ENCODE measurements around the gene HSPA4L.

HSPA4L gene

GRCh38 chr4:127771535-127772275, 10.4 kb upstream of the HSPA4L start:
- no peaks in the 10 kb centered on the region for H3K4me1 ChIP-seq (ENCODE audit: control insufficient read depth in 1 of 2, insufficient read depth in 2 of 2, low read length in 2 of 2)
- H3K27ac ChIP-seq (ENCODE audit: low read depth, low read length): no peak overlapping the region
- no peaks in the 10 kb centered on the region for H3K36me3 ChIP-seq (ENCODE audit: control insufficient read depth in 1 of 2, insufficient read depth in 2 of 2, low read length in 2 of 2)
- H3K27me3 ChIP-seq (ENCODE audit: control insufficient read depth in 1 of 2, insufficient read depth in 2 of 2, low read length in 2 of 2): no peaks in the 10 kb centered on the region
- no peak overlapping the region for H3K9ac ChIP-seq (ENCODE audit: low read depth in 1 of 2, low read length in 2 of 2)
- H3K9me3 ChIP-seq (ENCODE audit: control insufficient read depth in 1 of 2, low read length in 2 of 2): no peaks in the 10 kb centered on the region
- no peak overlapping the region for H3K4me3 ChIP-seq (ENCODE audit: low read depth in 1 of 2, low read length in 2 of 2)

GRCh38 chr4:127772769-127773671, 9.1 kb upstream of the HSPA4L start:
- no peaks in the 10 kb centered on the region for H3K9me3 ChIP-seq (ENCODE audit: control insufficient read depth in 1 of 2, low read length in 2 of 2)
- no peaks in the 10 kb centered on the region for H3K27me3 ChIP-seq (ENCODE audit: control insufficient read depth in 1 of 2, insufficient read depth in 2 of 2, low read length in 2 of 2)
- no peak overlapping the region for H3K4me3 ChIP-seq (ENCODE audit: low read depth in 1 of 2, low read length in 2 of 2)
- H3K27ac ChIP-seq (ENCODE audit: low read depth, low read length): no peak overlapping the region
- H3K4me1 ChIP-seq (ENCODE audit: control insufficient read depth in 1 of 2, insufficient read depth in 2 of 2, low read length in 2 of 2): no peaks in the 10 kb centered on the region
- H3K9ac ChIP-seq (ENCODE audit: low read depth in 1 of 2, low read length in 2 of 2): no peak overlapping the region
- H3K36me3 ChIP-seq (ENCODE audit: control insufficient read depth in 1 of 2, insufficient read depth in 2 of 2, low read length in 2 of 2): no peaks in the 10 kb centered on the region

- Histone ChIP-seq H3K27ac (ENCODE audit: low read depth, low read length) (no peak overlapping the region), H3K36me3 (ENCODE audit: control insufficient read depth in 1 of 2, insufficient read depth in 2 of 2, low read length in 2 of 2) (no peaks in the 10 kb centered on the region), H3K27me3 (ENCODE audit: control insufficient read depth in 1 of 2, insufficient read depth in 2 of 2, low read length in 2 of 2) (peaks cover 0 to 1% of the 10 kb centered on the region in 2 donors), H3K4me1 (ENCODE audit: control insufficient read depth in 1 of 2, insufficient read depth in 2 of 2, low read length in 2 of 2) (no peaks in the 10 kb centered on the region), H3K4me3 (ENCODE audit: low read depth in 1 of 2, low read length in 2 of 2) (no peak overlapping the region), H3K9me3 (ENCODE audit: control insufficient read depth in 1 of 2, low read length in 2 of 2) (no peaks in the 10 kb centered on the region), H3K9ac (ENCODE audit: low read depth in 1 of 2, low read length in 2 of 2) (no peak overlapping the region)
Observed at GRCh38 chr4:127775843-127776242, 6.3 kb upstream of the HSPA4L start.

GRCh38 chr4:127776620-127777019, 5.5 kb upstream of the HSPA4L start:
- no peaks in the 10 kb centered on the region for H3K36me3 ChIP-seq (ENCODE audit: control insufficient read depth in 1 of 2, insufficient read depth in 2 of 2, low read length in 2 of 2)
- peaks cover 0 to 4% of the 10 kb centered on the region in 2 donors for H3K4me1 ChIP-seq (ENCODE audit: control insufficient read depth in 1 of 2, insufficient read depth in 2 of 2, low read length in 2 of 2)
- H3K9ac ChIP-seq (ENCODE audit: low read depth in 1 of 2, low read length in 2 of 2): no peak overlapping the region
- H3K27me3 ChIP-seq (ENCODE audit: control insufficient read depth in 1 of 2, insufficient read depth in 2 of 2, low read length in 2 of 2): peaks cover 0 to 7% of the 10 kb centered on the region in 2 donors
- H3K9me3 ChIP-seq (ENCODE audit: control insufficient read depth in 1 of 2, low read length in 2 of 2): no peaks in the 10 kb centered on the region
- no peak overlapping the region for H3K27ac ChIP-seq (ENCODE audit: low read depth, low read length)
- no peak overlapping the region for H3K4me3 ChIP-seq (ENCODE audit: low read depth in 1 of 2, low read length in 2 of 2)

GRCh38 chr4:127777487-127777886, 4.6 kb upstream of the HSPA4L start:
- Histone ChIP-seq H3K9ac (ENCODE audit: low read depth in 1 of 2, low read length in 2 of 2) (no peak overlapping the region), H3K36me3 (ENCODE audit: control insufficient read depth in 1 of 2, insufficient read depth in 2 of 2, low read length in 2 of 2) (no peaks in the 10 kb centered on the region), H3K27ac (ENCODE audit: low read depth, low read length) (no peak overlapping the region), H3K9me3 (ENCODE audit: control insufficient read depth in 1 of 2, low read length in 2 of 2) (no peaks in the 10 kb centered on the region), H3K4me1 (ENCODE audit: control insufficient read depth in 1 of 2, insufficient read depth in 2 of 2, low read length in 2 of 2) (peaks cover 0 to 4% of the 10 kb centered on the region in 2 donors), H3K27me3 (ENCODE audit: control insufficient read depth in 1 of 2, insufficient read depth in 2 of 2, low read length in 2 of 2) (peaks cover 2 to 7% of the 10 kb centered on the region in 2 donors), H3K4me3 (ENCODE audit: low read depth in 1 of 2, low read length in 2 of 2) (no peak overlapping the region)

GRCh38 chr4:127778102-127778501, 4.0 kb upstream of the HSPA4L start:
- no peak overlapping the region for H3K4me3 ChIP-seq (ENCODE audit: low read depth in 1 of 2, low read length in 2 of 2)
- peaks cover 0 to 4% of the 10 kb centered on the region in 2 donors for H3K4me1 ChIP-seq (ENCODE audit: control insufficient read depth in 1 of 2, insufficient read depth in 2 of 2, low read length in 2 of 2)
- no peaks in the 10 kb centered on the region for H3K9me3 ChIP-seq (ENCODE audit: control insufficient read depth in 1 of 2, low read length in 2 of 2)
- H3K36me3 ChIP-seq (ENCODE audit: control insufficient read depth in 1 of 2, insufficient read depth in 2 of 2, low read length in 2 of 2): no peaks in the 10 kb centered on the region
- H3K27ac ChIP-seq (ENCODE audit: low read depth, low read length): no peak overlapping the region
- H3K27me3 ChIP-seq (ENCODE audit: control insufficient read depth in 1 of 2, insufficient read depth in 2 of 2, low read length in 2 of 2): peaks cover 4 to 7% of the 10 kb centered on the region in 2 donors
- no peak overlapping the region for H3K9ac ChIP-seq (ENCODE audit: low read depth in 1 of 2, low read length in 2 of 2)

GRCh38 chr4:127780598-127780997, 1.5 kb upstream of the HSPA4L start:
- Histone ChIP-seq H3K27ac (ENCODE audit: low read depth, low read length) (no peak overlapping the region), H3K9ac (ENCODE audit: low read depth in 1 of 2, low read length in 2 of 2) (no peak overlapping the region), H3K4me1 (ENCODE audit: control insufficient read depth in 1 of 2, insufficient read depth in 2 of 2, low read length in 2 of 2) (peaks cover 0 to 4% of the 10 kb centered on the region in 2 donors), H3K27me3 (ENCODE audit: control insufficient read depth in 1 of 2, insufficient read depth in 2 of 2, low read length in 2 of 2) (peaks cover 4 to 7% of the 10 kb centered on the region in 2 donors), H3K9me3 (ENCODE audit: control insufficient read depth in 1 of 2, low read length in 2 of 2) (no peaks in the 10 kb centered on the region), H3K4me3 (ENCODE audit: low read depth in 1 of 2, low read length in 2 of 2) (no peak overlapping the region), H3K36me3 (ENCODE audit: control insufficient read depth in 1 of 2, insufficient read depth in 2 of 2, low read length in 2 of 2) (no peaks in the 10 kb centered on the region)

- Histone ChIP-seq H3K9ac (ENCODE audit: low read depth in 1 of 2, low read length in 2 of 2) (peak overlapping the region; percentile 57 to 78), H3K4me3 (ENCODE audit: low read depth in 1 of 2, low read length in 2 of 2) (peak overlapping the region; percentile 87 to 97), H3K36me3 (ENCODE audit: control insufficient read depth in 1 of 2, insufficient read depth in 2 of 2, low read length in 2 of 2) (no peaks in the 10 kb centered on the region), H3K4me1 (ENCODE audit: control insufficient read depth in 1 of 2, insufficient read depth in 2 of 2, low read length in 2 of 2) (peaks cover 0 to 4% of the 10 kb centered on the region in 2 donors), H3K27me3 (ENCODE audit: control insufficient read depth in 1 of 2, insufficient read depth in 2 of 2, low read length in 2 of 2) (peaks cover 4 to 7% of the 10 kb centered on the region in 2 donors), H3K9me3 (ENCODE audit: control insufficient read depth in 1 of 2, low read length in 2 of 2) (no peaks in the 10 kb centered on the region), H3K27ac (ENCODE audit: low read depth, low read length) (peak overlapping the region; percentile 72)
Observed at GRCh38 chr4:127781300-127782024, 660 bp upstream of the HSPA4L start.

GRCh38 chr4:127782025-127782274, 172 bp upstream of the HSPA4L start:
- Histone ChIP-seq H3K36me3 (ENCODE audit: control insufficient read depth in 1 of 2, insufficient read depth in 2 of 2, low read length in 2 of 2) (no peaks in the 10 kb centered on the region), H3K4me1 (ENCODE audit: control insufficient read depth in 1 of 2, insufficient read depth in 2 of 2, low read length in 2 of 2) (peaks cover 0 to 4% of the 10 kb centered on the region in 2 donors), H3K27ac (ENCODE audit: low read depth, low read length) (peak overlapping the region; percentile 72), H3K4me3 (ENCODE audit: low read depth in 1 of 2, low read length in 2 of 2) (peak overlapping the region; percentile 87 to 97), H3K9ac (ENCODE audit: low read depth in 1 of 2, low read length in 2 of 2) (peak overlapping the region; percentile 78 to 99), H3K9me3 (ENCODE audit: control insufficient read depth in 1 of 2, low read length in 2 of 2) (no peaks in the 10 kb centered on the region), H3K27me3 (ENCODE audit: control insufficient read depth in 1 of 2, insufficient read depth in 2 of 2, low read length in 2 of 2) (peaks cover 4 to 7% of the 10 kb centered on the region in 2 donors)
